ENCODE measurements around the gene SLC22A25. TPM values are rescaled to one million over a fixed set of nuclear protein-coding genes. Genes with fewer than 3 reads are reported as not detected.
"Not testable (repeated sequence)": the region's sequence is repeated elsewhere in the genome, so short reads cannot be mapped to it uniquely, and the experiment has no call there.

Gene SLC22A25
- total and polyA plus RNA-seq, 2 of the 13 experiments (the other 11 are each of a cell fraction or from before 2014, with no cell fraction given) = 0.18 to 0.42 TPM

DNA sequence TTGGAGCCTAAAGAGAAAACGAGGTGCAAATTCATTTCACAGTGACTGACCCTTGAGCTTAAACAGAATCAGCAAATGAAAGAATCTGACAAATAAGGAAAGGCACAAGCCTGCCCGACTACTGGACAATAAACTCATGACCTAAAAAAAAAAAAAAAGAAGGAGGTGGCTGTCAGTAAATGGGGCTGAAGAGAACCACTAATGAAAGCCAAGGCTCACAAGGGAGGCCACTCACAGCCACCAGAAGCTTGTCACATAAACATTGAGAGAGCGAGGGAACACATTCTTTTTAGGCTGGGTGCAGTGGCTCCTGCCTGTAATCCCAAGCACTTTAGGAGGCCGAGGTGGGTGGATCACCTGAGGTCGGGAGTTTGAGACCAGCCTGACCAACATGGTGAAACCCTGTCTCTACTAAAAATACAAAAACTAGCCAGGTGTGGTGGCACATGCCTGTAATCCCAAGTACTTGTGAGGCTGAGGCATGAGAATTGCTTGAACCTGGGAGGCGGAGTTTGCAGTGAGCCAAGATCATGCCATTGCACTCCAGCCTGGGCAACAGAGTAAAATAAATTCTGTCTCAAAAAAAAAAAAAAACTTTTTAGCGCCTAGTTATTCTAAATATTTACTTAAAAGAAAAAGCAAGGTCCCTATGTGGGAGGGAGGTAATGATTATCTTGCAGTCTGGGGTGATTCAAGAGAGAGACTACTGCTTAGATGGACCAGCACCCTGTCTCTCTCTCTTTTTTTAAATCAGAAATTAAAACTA lies 4.0 kb upstream of the SLC22A25 start (continued):
- TF ChIP-seq ZNF598 (CRISPR knock-in tag; IDR thresholded peaks at IDR 0.05; ENCODE audit: borderline replicate concordance) (0 out of 2 replicates have a peak, but pooled peaks have one; percentile 38), SOX13 (CRISPR knock-in tag; conservative IDR thresholded peaks at IDR 0.05 in 1 of 2, IDR thresholded peaks at IDR 0.05 in 1 of 2) (peak in 1 of 2 experiments; percentile 73; a peak in 1 of 4 replicates), CREM (IDR thresholded peaks at IDR 0.05) (peak; percentile 56; the same call in 1 of the 2 replicates), SOX5 (CRISPR knock-in tag; IDR thresholded peaks at IDR 0.05; ENCODE audit: borderline replicate concordance) (peak; percentile 48; the same call in 1 of the 2 replicates), ZNF644 (CRISPR knock-in tag; IDR thresholded peaks at IDR 0.05; ENCODE audit: low read depth) (0 out of 2 replicates have a peak, but pooled peaks have one; percentile 23), NR2F2 (IDR thresholded peaks at IDR 0.05; ENCODE audit: borderline replicate concordance, low read depth) (0 out of 2 replicates have a peak, but pooled peaks have one; percentile 30), YEATS4 (CRISPR knock-in tag; IDR thresholded peaks at IDR 0.05; ENCODE audit: borderline replicate concordance) (0 out of 2 replicates have a peak, but pooled peaks have one; percentile 24), ZMYM4 (CRISPR knock-in tag; IDR thresholded peaks at IDR 0.05) (peak; percentile 42), HOXA3 (CRISPR knock-in tag; IDR thresholded peaks at IDR 0.05) (peak; percentile 31; the same call in 1 of the 2 replicates), EP300 (IDR thresholded peaks at IDR 0.05; ENCODE audit: low read depth in 2 of 2, low read length in 2 of 2) (peak in 1 of 2 experiments; percentile 82; a peak in 2 of 4 replicates), EP300 (CRISPR knock-in tag; IDR thresholded peaks at IDR 0.05; ENCODE audit: borderline replicate concordance) (peak; percentile 30; the same call in 1 of the 2 replicates), ZNF441 (CRISPR knock-in tag; IDR thresholded peaks at IDR 0.05; ENCODE audit: borderline replicate concordance) (peak; percentile 74; the same call in 1 of the 2 replicates), CREB1 (CRISPR knock-in tag; IDR thresholded peaks at IDR 0.05) (peak; percentile 50)
- TF ChIP-seq SOX13 (IDR thresholded peaks at IDR 0.05); CREM (CRISPR knock-in tag; IDR thresholded peaks at IDR 0.05); CREB1 (IDR thresholded peaks at IDR 0.05): not testable (repeated sequence)
- TF ChIP-seq, protein P1, sequence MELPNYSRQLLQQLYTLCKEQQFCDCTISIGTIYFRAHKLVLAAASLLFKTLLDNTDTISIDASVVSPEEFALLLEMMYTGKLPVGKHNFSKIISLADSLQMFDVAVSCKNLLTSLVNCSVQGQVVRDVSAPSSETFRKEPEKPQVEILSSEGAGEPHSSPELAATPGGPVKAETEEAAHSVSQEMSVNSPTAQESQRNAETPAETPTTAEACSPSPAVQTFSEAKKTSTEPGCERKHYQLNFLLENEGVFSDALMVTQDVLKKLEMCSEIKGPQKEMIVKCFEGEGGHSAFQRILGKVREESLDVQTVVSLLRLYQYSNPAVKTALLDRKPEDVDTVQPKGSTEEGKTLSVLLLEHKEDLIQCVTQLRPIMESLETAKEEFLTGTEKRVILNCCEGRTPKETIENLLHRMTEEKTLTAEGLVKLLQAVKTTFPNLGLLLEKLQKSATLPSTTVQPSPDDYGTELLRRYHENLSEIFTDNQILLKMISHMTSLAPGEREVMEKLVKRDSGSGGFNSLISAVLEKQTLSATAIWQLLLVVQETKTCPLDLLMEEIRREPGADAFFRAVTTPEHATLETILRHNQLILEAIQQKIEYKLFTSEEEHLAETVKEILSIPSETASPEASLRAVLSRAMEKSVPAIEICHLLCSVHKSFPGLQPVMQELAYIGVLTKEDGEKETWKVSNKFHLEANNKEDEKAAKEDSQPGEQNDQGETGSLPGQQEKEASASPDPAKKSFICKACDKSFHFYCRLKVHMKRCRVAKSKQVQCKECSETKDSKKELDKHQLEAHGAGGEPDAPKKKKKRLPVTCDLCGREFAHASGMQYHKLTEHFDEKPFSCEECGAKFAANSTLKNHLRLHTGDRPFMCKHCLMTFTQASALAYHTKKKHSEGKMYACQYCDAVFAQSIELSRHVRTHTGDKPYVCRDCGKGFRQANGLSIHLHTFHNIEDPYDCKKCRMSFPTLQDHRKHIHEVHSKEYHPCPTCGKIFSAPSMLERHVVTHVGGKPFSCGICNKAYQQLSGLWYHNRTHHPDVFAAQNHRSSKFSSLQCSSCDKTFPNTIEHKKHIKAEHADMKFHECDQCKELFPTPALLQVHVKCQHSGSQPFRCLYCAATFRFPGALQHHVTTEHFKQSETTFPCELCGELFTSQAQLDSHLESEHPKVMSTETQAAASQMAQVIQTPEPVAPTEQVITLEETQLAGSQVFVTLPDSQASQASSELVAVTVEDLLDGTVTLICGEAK (IDR thresholded peaks at IDR 0.05) = peak; percentile 79
- TF ChIP-seq, protein P1 (CRISPR knock-in tag; IDR thresholded peaks at IDR 0.05) = peak; percentile 99
- TF ChIP-seq, protein P2, sequence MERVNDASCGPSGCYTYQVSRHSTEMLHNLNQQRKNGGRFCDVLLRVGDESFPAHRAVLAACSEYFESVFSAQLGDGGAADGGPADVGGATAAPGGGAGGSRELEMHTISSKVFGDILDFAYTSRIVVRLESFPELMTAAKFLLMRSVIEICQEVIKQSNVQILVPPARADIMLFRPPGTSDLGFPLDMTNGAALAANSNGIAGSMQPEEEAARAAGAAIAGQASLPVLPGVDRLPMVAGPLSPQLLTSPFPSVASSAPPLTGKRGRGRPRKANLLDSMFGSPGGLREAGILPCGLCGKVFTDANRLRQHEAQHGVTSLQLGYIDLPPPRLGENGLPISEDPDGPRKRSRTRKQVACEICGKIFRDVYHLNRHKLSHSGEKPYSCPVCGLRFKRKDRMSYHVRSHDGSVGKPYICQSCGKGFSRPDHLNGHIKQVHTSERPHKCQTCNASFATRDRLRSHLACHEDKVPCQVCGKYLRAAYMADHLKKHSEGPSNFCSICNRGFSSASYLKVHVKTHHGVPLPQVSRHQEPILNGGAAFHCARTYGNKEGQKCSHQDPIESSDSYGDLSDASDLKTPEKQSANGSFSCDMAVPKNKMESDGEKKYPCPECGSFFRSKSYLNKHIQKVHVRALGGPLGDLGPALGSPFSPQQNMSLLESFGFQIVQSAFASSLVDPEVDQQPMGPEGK (CRISPR knock-in tag; IDR thresholded peaks at IDR 0.05) = 0 out of 2 replicates have a peak, but pooled peaks have one; percentile 31

Measured in HepG2 (cell line).